GM12878 (cell line): Measurements from ENCODE around the gene TUBD1. TPM values are rescaled to one million over a fixed set of nuclear protein-coding genes. Genes with fewer than 3 reads are reported as not detected.
"Not testable (repeated sequence)": the region's sequence is repeated elsewhere in the genome, so short reads cannot be mapped to it uniquely, and the experiment has no call there.

Experiments used
- ATAC-seq: fragments of 200-7000 bp; cut with Tn5 transposase; 3 replicates; pipeline ENCODE4 v1.9.1; 2020; ENCODE audit warnings: mild to moderate bottlenecking, moderate library complexity
- BruUV-seq: library from RNA; stranded (reverse); fragments of 400-500 nt; replicated peaks from 2 replicates; lab custom pipeline; 2021; lab: Mats Ljungman, UMichigan
- CTCF ChIA-PET: fragments of 300-600 bp; sonication (Branson Sonifier 250); formaldehyde crosslinking; extraction: SDS; loops from one replicate; lab custom pipeline; 2021; ENCODE audit warnings: inconsistent platforms; lab: Yijun Ruan, JAX
- POLR2A ChIA-PET: fragments of 350-600 bp; formaldehyde crosslinking; extraction: SDS; loops from one replicate; lab custom pipeline; 2021; ENCODE audit warnings: inconsistent platforms; lab: Charles Lee
- RAD21 ChIA-PET: fragments of 300-600 bp; sonication (Branson Sonifier 250); formaldehyde crosslinking; loops from one replicate; lab custom pipeline; 2023; ENCODE audit warnings: antibody characterized with exemption; ENCODE audit not compliant: unreplicated experiment; lab: Charles Lee
- SMC1A ChIA-PET: fragments of 300-600 bp; sonication (Branson Sonifier 250); formaldehyde crosslinking; loops from one replicate; lab custom pipeline; 2023; ENCODE audit not compliant: unreplicated experiment, uncharacterized antibody; lab: Charles Lee
- DNase-seq: peaks from one replicate; pipeline ENCODE4 v3.0.0-alpha.2; 2011; ENCODE audit warnings: low read depth, low spot score
- FAIRE-seq: peaks from 3 replicates; lab custom pipeline; 2011; peaks lifted over from hg19 to GRCh38; lab: Jason Lieb, UNC
- H2AFZ ChIP-seq: 2 replicates; pipeline ENCODE4 v1.6.0; 2011; ENCODE audit warnings: low read depth, low read length, control low read depth; ENCODE audit not compliant: control insufficient read depth
- H3K27ac ChIP-seq: 2 replicates; pipeline ENCODE4 v1.5.1; 2011; ENCODE audit warnings: control low read depth; ENCODE audit not compliant: control insufficient read depth, insufficient read depth
- H3K27me3 ChIP-seq, 2 experiments: replicated peaks in 1 of 2; 2 replicates each; pipeline versions ENCODE4 v1.6.0 to v1.6.1; 2011; ENCODE audit warnings: low read length in 1 of 2; ENCODE audit not compliant: control insufficient read depth in 2 of 2, insufficient read depth in 2 of 2
- H3K36me3 ChIP-seq, 2 experiments: 2 replicates each; pipeline ENCODE4 v1.5.1; 2011; ENCODE audit warnings: low read length in 1 of 2; ENCODE audit not compliant: control insufficient read depth in 2 of 2, insufficient read depth in 2 of 2
- H3K4me1 ChIP-seq: 2 replicates; pipeline ENCODE4 v1.6.1; 2011; ENCODE audit warnings: mild to moderate bottlenecking, low read length, moderate library complexity, mixed read lengths; ENCODE audit not compliant: control insufficient read depth, insufficient read depth
- H3K4me2 ChIP-seq: 2 replicates; pipeline ENCODE4 v1.6.0; 2011; ENCODE audit warnings: control low read depth; ENCODE audit not compliant: control insufficient read depth, insufficient read depth
- H3K4me3 ChIP-seq: fragments of 200-600 bp; sonication (generic); 2 replicates; pipeline ENCODE4 v1.5.1; 2016
- H3K79me2 ChIP-seq: 2 replicates; pipeline ENCODE4 v1.6.0; 2011; ENCODE audit warnings: low read length; ENCODE audit not compliant: control insufficient read depth, insufficient read depth
- H3K9ac ChIP-seq: 2 replicates; pipeline ENCODE4 v1.8.0; 2011; ENCODE audit warnings: low read length, control low read depth, mixed read lengths; ENCODE audit not compliant: control insufficient read depth, insufficient read depth
- H3K9me3 ChIP-seq: replicated peaks from 3 replicates; pipeline ENCODE4 v1.5.1; 2011; ENCODE audit warnings: mild to moderate bottlenecking, low read length; ENCODE audit not compliant: control insufficient read depth, insufficient read depth
- H4K20me1 ChIP-seq: 2 replicates; pipeline ENCODE4 v1.6.0; 2011; ENCODE audit not compliant: control insufficient read depth, insufficient read depth
- CEBPB ChIP-seq, 2 experiments: fragments of 150-350 bp in 1 of 2; IDR thresholded peaks; 2 replicates each; pipeline ENCODE4 v1.6.1; 2012 to 2014; ENCODE audit warnings: low read depth in 2 of 2, low read length in 2 of 2, borderline replicate concordance in 1 of 2, inconsistent platforms in 1 of 2
- HDGF ChIP-seq: fragments of 450-650 bp; IDR thresholded peaks from 2 replicates; pipeline ENCODE4 v1.6.1; 2016; ENCODE audit warnings: antibody characterized with exemption
- POLR2AphosphoS5 ChIP-seq: IDR thresholded peaks from 2 replicates; pipeline ENCODE4 v1.6.1; 2011; ENCODE audit warnings: mild to moderate bottlenecking, low read length, inconsistent platforms
- WGBS: methylation state at CpG from one replicate; pipeline ENCODE4 v1.1.6; 2016; ENCODE audit warnings: low lambda C conversion rate; ENCODE audit not compliant: insufficient replicate concordance, insufficient coverage; ENCODE audit errors: missing lambda C conversion rate; 5-methylcytosine and 5-hydroxymethylcytosine counted together
- in situ Hi-C: fragments of 300-500 bp; cut with MboI; formaldehyde crosslinking; loops from 9 replicates; pipeline ENCODE4 v1.14.3; 2018; ENCODE audit warnings: mixed read lengths
- intact Hi-C: fragments of 100-400 bp; cut with micrococcal nuclease; formaldehyde crosslinking; loops from one replicate; pipeline ENCODE4 v1.14.2; 2022; ENCODE audit not compliant: unreplicated experiment
- polyA plus RNA-seq, 11 experiments: library from polyadenylated mRNA; depleted of rRNA in 4 of 11; unstranded in 6 of 11; stranded (reverse) in 5 of 11; fragments of >200 nt; fragmentation: Nextera tagmentation in 4 of 11; fragmentation: Illumina TruSeq in 1 of 11; extraction: Ambion mirVana in 4 of 11; extraction: Trizol in 1 of 11; gene quantifications; 1 replicate in 1 of 11; 2 replicates in 10 of 11; pipeline versions ENCODE4 v1.2.1 to v1.2.3, GENCODE V29; 2011 to 2016; ENCODE audit warnings: inconsistent platforms in 2 of 11, missing spikeins in 2 of 11, low read depth in 1 of 11
- total RNA-seq, 4 experiments: library from RNA; depleted of rRNA in 3 of 4; stranded (reverse); fragments of >200 nt in 3 of 4; fragmentation: Illumina TruSeq in 1 of 4; extraction: Trizol in 1 of 4; gene quantifications; 2 replicates each; pipeline versions ENCODE4 v1.2.1 to v1.2.3, GENCODE V29; 2013 to 2021
- TF ChIP-seq, protein P1 (sequence below): fragments of 450-650 bp; IDR thresholded peaks from 2 replicates; pipeline ENCODE4 v1.6.1; 2016; ENCODE audit warnings: mild to moderate bottlenecking

TUBD1 gene
- total and polyA plus RNA-seq, 10 of the 15 experiments (the other 5 are each of a cell fraction or from before 2014, with no cell fraction given) = 5.3 to 10.8 (median 8.3) TPM

DNA sequence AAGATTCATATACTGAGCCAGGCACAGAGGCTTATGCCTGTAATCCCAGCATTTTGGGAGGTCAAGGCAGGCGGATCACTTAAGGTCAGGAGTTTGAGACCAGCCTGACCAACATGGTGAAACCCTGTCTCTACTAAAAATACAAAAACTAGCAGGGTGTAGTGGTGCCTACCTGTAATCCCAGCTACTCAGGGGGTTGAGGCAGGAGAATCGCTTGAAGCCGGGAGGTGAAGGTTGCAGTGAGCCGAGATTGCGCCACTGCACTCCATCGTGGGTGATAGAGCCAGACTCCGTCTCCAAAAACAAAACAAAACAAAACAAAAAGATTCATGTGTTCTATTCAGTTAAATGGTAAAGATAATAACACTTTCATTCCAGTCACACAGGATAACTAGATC, 63.9 kb downstream of the TUBD1 start:
- WGBS = 3% methylated on average over 7 of the region's 7 CpGs
- not testable (repeated sequence) for H3K9me3 ChIP-seq, DNase-seq
- H3K4me1 ChIP-seq = peaks cover 83% of the 10 kb centered on the region
- peak overlapping the region; percentile 84 for H3K9ac ChIP-seq
- TF ChIP-seq POLR2AphosphoS5 = 0 out of 2 replicates have a peak, but pooled peaks have one; percentile 70
- peak in 1 of 2 experiments; percentile 22; a peak in 1 of 4 replicates for TF ChIP-seq CEBPB (IDR thresholded peaks at IDR 0.05; ENCODE audit: borderline replicate concordance in 1 of 2, low read depth in 2 of 2, low read length in 2 of 2)
- TF ChIP-seq, protein P1, sequence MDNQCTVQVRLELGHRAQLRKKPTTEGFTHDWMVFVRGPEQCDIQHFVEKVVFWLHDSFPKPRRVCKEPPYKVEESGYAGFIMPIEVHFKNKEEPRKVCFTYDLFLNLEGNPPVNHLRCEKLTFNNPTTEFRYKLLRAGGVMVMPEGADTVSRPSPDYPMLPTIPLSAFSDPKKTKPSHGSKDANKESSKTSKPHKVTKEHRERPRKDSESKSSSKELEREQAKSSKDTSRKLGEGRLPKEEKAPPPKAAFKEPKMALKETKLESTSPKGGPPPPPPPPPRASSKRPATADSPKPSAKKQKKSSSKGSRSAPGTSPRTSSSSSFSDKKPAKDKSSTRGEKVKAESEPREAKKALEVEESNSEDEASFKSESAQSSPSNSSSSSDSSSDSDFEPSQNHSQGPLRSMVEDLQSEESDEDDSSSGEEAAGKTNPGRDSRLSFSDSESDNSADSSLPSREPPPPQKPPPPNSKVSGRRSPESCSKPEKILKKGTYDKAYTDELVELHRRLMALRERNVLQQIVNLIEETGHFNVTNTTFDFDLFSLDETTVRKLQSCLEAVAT = peak; percentile 93
- peak; percentile 98 for TF ChIP-seq HDGF
- TF ChIP-seq, all 136 proteins: peak for 4; not testable (repeated sequence) for 132
- Histone ChIP-seq H3K27ac (peak overlapping the region; percentile 98), H3K79me2 (peaks cover 50% of the 10 kb centered on the region), H3K4me2 (peak overlapping the region; percentile 95), H3K4me3 (peak overlapping the region; percentile 65)
- in situ Hi-C loops (loop anchor here (5.0 kb wide), 1 partner anchor 42 kb away; no protein-coding TSS in a partner anchor), intact Hi-C loops (loop anchor here (1.0 to 2.0 kb wide), 3 partner anchors 8 to 76 kb away; no protein-coding TSS in a partner anchor)
- SMC1A ChIA-PET = interaction anchor here (0.6 to 15.2 kb wide), 12 partner anchors 11 to 120 kb away, joined by 3 to 250 read pairs (median 32); no protein-coding TSS in a partner anchor
- H3K27me3 ChIP-seq, H2AFZ ChIP-seq, H3K36me3 ChIP-seq, H4K20me1 ChIP-seq, FAIRE-seq: not testable (repeated sequence)
- ATAC-seq = peak; percentile 4
- POLR2A ChIA-PET = interaction anchor here (0.5 to 12.0 kb wide), 8 partner anchors 14 to 76 kb away, joined by 3 to 332 read pairs (median 13); no protein-coding TSS in a partner anchor
- RAD21 ChIA-PET = interaction anchor here (1.0 to 11.5 kb wide), 10 partner anchors 10 to 76 kb away, joined by 3 to 223 read pairs (median 23); no protein-coding TSS in a partner anchor
- CTCF ChIA-PET = interaction anchor here (1.0 to 7.9 kb wide), 11 partner anchors 9 to 76 kb away, joined by 3 to 75 read pairs (median 7); no protein-coding TSS in a partner anchor
- BruUV-seq = TSS peak; percentile 91
